Kidney (tissue), 14 donors: ENCODE measurements around the gene LONP1. TPM values are rescaled to one million over a fixed set of nuclear protein-coding genes. Genes with fewer than 3 reads are reported as not detected.

Experiments
- DNase-seq, 5 donors: peaks; one replicate each; pipeline ENCODE4 v3.0.0-alpha.2; 2013 to 2020
- FAIRE-seq: peaks from 2 replicates; lab custom pipeline; 2012; peaks lifted over from hg19 to GRCh38; lab: Jason Lieb, UNC
- H3K27ac ChIP-seq, 2 donors: one replicate each; pipeline ENCODE4 v1.7.0; 2013; ENCODE audit warnings: low read depth in 2 of 2, low read length in 2 of 2, inconsistent platforms in 1 of 2
- H3K27me3 ChIP-seq: one replicate; pipeline ENCODE4 v1.7.1; 2013; ENCODE audit warnings: low read length, inconsistent platforms; ENCODE audit not compliant: control insufficient read depth, insufficient read depth
- H3K36me3 ChIP-seq, 3 donors: one replicate each; pipeline versions ENCODE4 v1.7.0 to v1.7.1; 2013; ENCODE audit warnings: low read length in 3 of 3, control low read depth in 1 of 3, inconsistent platforms in 1 of 3; ENCODE audit not compliant: insufficient read depth in 3 of 3, control insufficient read depth in 2 of 3
- H3K4me1 ChIP-seq, 3 donors: one replicate each; pipeline versions ENCODE4 v1.7.0 to v1.7.1; 2013; ENCODE audit warnings: low read length in 3 of 3, inconsistent platforms in 1 of 3, low read depth in 1 of 3; ENCODE audit not compliant: control insufficient read depth in 2 of 3, insufficient read depth in 2 of 3
- H3K4me3 ChIP-seq, 3 donors: one replicate each; pipeline versions ENCODE4 v1.7.0 to v1.8.1; 2013; ENCODE audit warnings: low read length in 3 of 3, control low read depth in 1 of 3, inconsistent platforms in 1 of 3
- H3K9ac ChIP-seq, 3 donors: one replicate each; pipeline versions ENCODE4 v1.7.0 to v1.7.1; 2013; ENCODE audit warnings: low read length in 3 of 3, control low read depth in 1 of 3, inconsistent platforms in 1 of 3
- H3K9me3 ChIP-seq, 3 donors: one replicate each; pipeline versions ENCODE4 v1.7.0 to v1.7.1; 2013; ENCODE audit warnings: low read length in 3 of 3, control low read depth in 1 of 3, inconsistent platforms in 1 of 3; ENCODE audit not compliant: control insufficient read depth in 2 of 3, insufficient read depth in 1 of 3
- intact Hi-C: fragments of 100-400 bp; cut with DNase I; formaldehyde crosslinking; loops from one replicate; pipeline ENCODE4 v1.11.1; 2022
- polyA plus RNA-seq: library from polyadenylated mRNA; stranded (reverse); fragments of 350-450 nt; fragmentation: Illumina TruSeq; extraction: RNeasy Lipid Tissue Mini Kit (QIAGEN cat#74804); gene quantifications from one replicate; pipeline ENCODE4 v1.2.3, GENCODE V29; 2014; ENCODE audit warnings: low read depth, low replicate concordance; ENCODE audit not compliant: insufficient read depth
- total RNA-seq: library from RNA; stranded (reverse); fragmentation: NEBNext Ultra II Directional; extraction: Animal tissue kit (Norgen Biotek cat#: 25700); gene quantifications from one replicate; pipeline ENCODE4 v1.2.1, GENCODE V29; 2021
- TF ChIP-seq, protein P1 (sequence below): IDR thresholded peaks from 3 replicates; pipeline ENCODE4 v1.5.1; 2012; ENCODE audit warnings: mild to moderate bottlenecking, moderate library complexity, borderline replicate concordance; ENCODE audit not compliant: insufficient read depth; ENCODE audit errors: extremely low read depth
- donor health status: control.
- donor health status: control.
- donor health status: control.
- donor health status: control.
- donor health status: control.
- donor health status: DM: yes; HTN: yes; CAD: no.
- donor health status: Normal renal cell carcinoma (clear cell type).

The LONP1 gene
- total and polyA plus RNA-seq, 2 donors from 2014 or later: 67.1 to 71.5 TPM

DNA sequence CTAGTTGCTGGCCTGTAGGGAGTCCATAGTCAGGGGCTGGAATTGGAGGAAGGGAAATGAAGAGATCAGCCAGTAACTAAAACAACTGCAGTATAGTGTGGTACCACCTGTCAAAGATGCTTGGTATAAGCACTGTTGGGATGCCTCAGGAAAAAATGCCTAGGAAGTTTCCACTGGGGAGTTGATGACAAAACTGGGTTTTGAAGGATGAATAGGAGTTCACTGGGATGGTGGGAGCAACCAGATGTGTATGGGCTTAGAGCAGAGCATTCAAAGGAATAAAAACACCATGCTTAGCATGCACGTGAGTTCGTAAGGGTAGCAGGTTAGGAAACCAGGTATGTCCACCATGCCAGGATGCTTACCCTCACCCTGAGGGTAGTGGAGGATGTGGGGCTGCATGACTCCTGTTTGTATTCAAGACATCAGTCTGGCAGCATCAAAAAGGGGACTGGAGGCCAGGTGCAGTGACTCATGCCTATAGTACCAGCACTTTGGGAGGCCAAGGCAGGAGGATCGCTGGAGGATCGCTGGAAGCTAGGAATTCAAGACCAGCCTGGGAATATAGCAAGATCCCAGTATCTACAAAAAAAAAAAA is 7.6 kb upstream of the LONP1 start:
- no peaks in the 10 kb centered on the region for H3K27me3 ChIP-seq
- intact Hi-C loops: no loop called here
- no peaks in the 10 kb centered on the region for H3K36me3 ChIP-seq
- TF ChIP-seq, protein P1, sequence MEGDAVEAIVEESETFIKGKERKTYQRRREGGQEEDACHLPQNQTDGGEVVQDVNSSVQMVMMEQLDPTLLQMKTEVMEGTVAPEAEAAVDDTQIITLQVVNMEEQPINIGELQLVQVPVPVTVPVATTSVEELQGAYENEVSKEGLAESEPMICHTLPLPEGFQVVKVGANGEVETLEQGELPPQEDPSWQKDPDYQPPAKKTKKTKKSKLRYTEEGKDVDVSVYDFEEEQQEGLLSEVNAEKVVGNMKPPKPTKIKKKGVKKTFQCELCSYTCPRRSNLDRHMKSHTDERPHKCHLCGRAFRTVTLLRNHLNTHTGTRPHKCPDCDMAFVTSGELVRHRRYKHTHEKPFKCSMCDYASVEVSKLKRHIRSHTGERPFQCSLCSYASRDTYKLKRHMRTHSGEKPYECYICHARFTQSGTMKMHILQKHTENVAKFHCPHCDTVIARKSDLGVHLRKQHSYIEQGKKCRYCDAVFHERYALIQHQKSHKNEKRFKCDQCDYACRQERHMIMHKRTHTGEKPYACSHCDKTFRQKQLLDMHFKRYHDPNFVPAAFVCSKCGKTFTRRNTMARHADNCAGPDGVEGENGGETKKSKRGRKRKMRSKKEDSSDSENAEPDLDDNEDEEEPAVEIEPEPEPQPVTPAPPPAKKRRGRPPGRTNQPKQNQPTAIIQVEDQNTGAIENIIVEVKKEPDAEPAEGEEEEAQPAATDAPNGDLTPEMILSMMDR: no peak
- FAIRE-seq (no peak), DNase-seq (no peak)
- no peak overlapping the region for H3K4me3 ChIP-seq
- H3K9me3 ChIP-seq: no peaks in the 10 kb centered on the region
- no peaks in the 10 kb centered on the region for H3K4me1 ChIP-seq
- H3K9ac ChIP-seq: no peak overlapping the region
- H3K27ac ChIP-seq: no peak overlapping the region

- TF ChIP-seq, protein P1: no peak
- peaks cover 0 to 3% (median 0%) of the 10 kb centered on the region in 3 donors for H3K36me3 ChIP-seq
- H3K27me3 ChIP-seq: no peaks in the 10 kb centered on the region
- intact Hi-C loops: no loop called here
- peak overlapping the region; percentile 81 to 98 (median 85) for H3K4me3 ChIP-seq
- peak overlapping the region; percentile 67 to 80 (median 71) for H3K9ac ChIP-seq
- H3K4me1 ChIP-seq: peaks cover 0 to 17% (median 4%) of the 10 kb centered on the region in 3 donors
- H3K9me3 ChIP-seq: no peaks in the 10 kb centered on the region
- peak in 3 of 5 donors; percentile 13 to 82 (median 71) for DNase-seq
- peak overlapping the region; percentile 94 to 98 for H3K27ac ChIP-seq
- FAIRE-seq: no peak
Measured at GRCh38 chr19:5719274-5719960, 529 bp downstream of the LONP1 start.

- Histone ChIP-seq H3K9me3 (no peaks in the 10 kb centered on the region), H3K4me1 (peaks cover 0 to 17% (median 4%) of the 10 kb centered on the region in 3 donors), H3K36me3 (peaks cover 0 to 4% (median 3%) of the 10 kb centered on the region in 3 donors), H3K4me3 (peak overlapping the region; percentile 81 to 98 (median 85)), H3K27me3 (no peaks in the 10 kb centered on the region), H3K9ac (peak overlapping the region; percentile 67 to 80 (median 71)), H3K27ac (no peak overlapping the region)
- no peak for DNase-seq
- FAIRE-seq: no peak
- intact Hi-C loops: no loop called here
- TF ChIP-seq, protein P1: no peak
Measured at GRCh38 chr19:5718579-5719273, 1.2 kb downstream of the LONP1 start.
